Activated T-helper 1 cell treated with Interleukin-2 at 50 U/mL for 16 hours (primary cell): ENCODE measurements around the gene RNF181.
A peak's percentile ranks its signal among the peaks of the same experiment; 100 is the strongest.
"Not testable (repeated sequence)": the region's sequence is repeated elsewhere in the genome, so short reads cannot be mapped to it uniquely, and the experiment has no call there.

Source experiments
- DNase-seq: peaks from one replicate; pipeline ENCODE4 v3.0.0-alpha.2; 2020; ENCODE audit warnings: low read depth

Gene RNF181

GRCh38 chr2:85596486-85597143, 1.1 kb downstream of the RNF181 start:
- DNase-seq, result no peak

DNA sequence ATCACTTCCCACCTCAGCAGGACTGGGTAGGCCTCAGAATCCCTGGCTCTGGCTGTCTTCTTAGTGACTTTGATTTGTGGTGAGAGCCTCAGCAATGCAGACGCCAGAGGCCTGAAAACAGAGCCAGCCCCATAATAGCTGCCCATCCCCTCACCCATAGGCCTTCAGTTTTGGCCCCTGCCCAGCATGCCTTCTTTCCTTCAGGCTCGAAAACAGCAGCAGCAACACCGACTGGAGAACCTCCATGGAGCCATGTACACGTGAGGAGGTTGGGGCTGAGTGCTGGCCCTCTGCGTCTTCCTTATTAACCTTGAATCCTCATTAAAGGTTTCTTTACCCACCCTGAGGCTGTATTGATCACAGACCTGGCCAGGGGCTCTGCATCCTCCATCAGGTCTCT, 1.7 kb downstream of the RNF181 start:
- no peak for DNase-seq

DNA sequence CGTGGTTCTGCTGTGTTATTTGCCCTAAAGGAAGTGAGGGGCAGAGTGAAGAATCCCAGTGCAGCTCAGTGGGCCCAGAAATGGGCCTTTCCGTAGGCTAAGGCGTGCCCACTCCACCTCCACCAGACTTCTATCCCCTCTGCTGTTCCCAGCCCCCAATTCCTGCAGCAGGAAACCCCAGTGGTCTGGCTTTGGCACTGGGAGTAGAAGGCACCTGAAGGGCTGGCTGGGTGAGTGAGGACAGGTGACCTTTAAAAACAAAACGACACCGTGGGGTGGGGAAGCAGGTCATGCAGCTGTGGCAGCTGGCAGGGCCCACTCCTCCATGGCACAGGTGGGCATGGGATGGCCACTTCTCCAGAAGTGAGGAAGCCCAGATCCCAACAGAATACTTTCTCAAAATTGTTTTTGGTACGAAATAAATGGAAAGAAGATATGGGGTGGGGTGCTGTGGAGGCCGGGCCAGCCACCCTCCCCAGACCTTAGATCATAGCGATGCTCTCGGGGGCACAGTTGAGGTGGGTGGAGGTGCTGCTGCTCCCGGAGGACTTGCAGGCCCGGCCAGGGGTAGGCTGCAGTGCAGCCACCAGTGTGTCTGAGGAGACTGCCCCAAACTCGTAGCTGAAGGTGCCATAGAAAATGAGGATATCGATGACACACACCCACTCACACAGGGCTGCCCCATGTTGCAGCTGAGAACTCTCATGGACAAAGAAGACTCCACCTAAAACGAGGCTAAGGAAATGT, 3.2 kb downstream of the RNF181 start:
- no peak for DNase-seq

DNA sequence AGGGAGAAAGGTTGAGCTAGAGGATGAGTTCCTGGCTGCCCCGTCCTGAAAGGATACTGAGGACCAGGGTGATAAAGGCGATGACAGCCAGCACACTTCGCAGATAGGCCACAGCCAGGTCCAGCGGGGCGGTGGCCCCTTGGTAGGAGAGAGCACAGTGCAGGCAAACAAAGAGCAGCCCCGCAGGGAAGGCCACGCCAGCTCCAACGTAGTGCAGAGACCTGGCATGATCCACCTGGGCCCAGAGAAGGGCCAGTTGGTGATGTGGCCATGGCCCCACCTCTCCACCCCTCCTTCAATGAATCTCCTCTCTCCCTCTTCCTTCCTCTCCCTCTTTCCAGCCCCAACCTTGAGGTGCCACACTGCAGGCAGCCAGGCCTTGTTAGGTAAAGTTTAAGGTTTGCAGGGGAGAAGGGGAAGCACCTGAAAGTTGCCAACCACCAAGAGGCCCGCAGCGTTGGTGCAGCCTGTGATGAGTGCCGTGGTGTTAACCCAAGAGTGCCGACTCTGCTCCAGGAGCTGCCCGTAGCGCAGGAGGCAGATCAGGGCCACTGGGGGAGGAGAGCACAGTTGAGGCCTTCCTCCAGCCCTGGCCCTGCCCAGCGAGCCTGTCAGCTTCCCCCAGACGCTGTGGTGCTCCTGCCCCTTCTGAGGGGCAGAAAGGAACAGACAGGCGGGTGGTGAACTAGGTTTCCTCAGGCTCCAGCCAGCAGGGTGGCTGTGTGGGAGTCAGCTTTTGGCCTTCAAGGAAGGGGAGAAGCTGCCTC, 4.1 kb downstream of the RNF181 start:
- no peak for DNase-seq

- no peak for DNase-seq
Observed at GRCh38 chr2:85600235-85600575, 4.7 kb downstream of the RNF181 start.

GRCh38 chr2:85600951-85601770, 5.6 kb downstream of the RNF181 start:
- no peak for DNase-seq

- no peak for DNase-seq
Observed at GRCh38 chr2:85601771-85602475, 6.4 kb downstream of the RNF181 start.

DNA sequence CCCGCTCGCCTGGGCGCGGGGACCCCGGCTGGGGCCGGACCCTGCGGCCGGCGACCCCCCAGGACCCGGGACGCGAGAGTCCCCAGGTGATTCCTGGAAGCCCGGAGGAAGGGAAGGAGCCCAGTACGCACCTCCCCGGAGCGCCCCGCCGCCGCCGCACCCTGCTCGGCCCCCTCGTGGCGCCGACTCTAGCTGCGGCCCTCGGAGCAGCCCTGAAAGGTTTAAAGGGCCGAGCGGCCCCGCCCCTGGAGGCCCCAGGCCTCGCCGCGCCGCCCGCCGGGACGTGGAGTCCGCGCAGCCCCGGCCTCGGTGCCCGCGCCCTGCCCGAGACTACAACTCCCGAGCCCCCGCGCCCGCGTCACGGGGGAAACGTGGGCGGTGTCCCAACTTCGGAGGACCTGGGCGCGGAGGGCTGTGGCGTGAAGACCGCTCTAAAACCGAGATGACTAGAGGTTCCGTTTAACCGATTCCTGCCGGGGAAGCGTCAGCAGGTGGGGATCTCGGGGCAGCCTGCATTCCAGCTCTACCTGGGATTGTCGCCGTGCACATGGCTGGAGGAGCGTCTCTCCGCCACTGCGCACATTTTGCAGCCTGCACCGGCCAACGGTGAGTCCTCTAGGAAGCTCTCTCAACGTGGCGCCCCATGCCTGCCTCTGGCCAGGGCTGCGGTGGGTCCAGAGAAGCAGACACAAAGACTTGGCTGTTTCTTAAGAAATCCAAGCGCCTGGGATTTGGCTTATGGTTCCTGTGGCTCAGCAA, 7.1 kb downstream of the RNF181 start, which contains the start of gene TMEM150A:
TMEM150A (minus strand) TSS at position 223 of the 759 bp plus-strand sequence. CDS start 750 bp downstream, outside the sequence.
- peak; percentile 84 for DNase-seq

DNA sequence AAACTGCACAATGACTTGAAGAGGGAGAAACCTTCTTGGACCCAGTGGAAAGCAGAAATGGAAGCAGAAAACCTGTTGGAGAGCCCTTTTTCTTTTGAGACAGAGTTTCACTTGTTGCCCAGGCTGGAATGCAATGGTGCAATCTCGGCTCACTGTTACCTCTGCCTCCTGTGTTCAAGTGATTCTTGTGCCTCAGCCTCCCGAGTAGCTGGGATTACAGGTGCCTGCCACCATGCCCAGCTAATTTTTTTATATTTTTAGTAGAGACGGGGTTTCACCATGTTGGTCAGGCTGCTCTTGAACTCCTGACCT, 8.5 kb downstream of the RNF181 start:
- not testable (repeated sequence) for DNase-seq

DNA sequence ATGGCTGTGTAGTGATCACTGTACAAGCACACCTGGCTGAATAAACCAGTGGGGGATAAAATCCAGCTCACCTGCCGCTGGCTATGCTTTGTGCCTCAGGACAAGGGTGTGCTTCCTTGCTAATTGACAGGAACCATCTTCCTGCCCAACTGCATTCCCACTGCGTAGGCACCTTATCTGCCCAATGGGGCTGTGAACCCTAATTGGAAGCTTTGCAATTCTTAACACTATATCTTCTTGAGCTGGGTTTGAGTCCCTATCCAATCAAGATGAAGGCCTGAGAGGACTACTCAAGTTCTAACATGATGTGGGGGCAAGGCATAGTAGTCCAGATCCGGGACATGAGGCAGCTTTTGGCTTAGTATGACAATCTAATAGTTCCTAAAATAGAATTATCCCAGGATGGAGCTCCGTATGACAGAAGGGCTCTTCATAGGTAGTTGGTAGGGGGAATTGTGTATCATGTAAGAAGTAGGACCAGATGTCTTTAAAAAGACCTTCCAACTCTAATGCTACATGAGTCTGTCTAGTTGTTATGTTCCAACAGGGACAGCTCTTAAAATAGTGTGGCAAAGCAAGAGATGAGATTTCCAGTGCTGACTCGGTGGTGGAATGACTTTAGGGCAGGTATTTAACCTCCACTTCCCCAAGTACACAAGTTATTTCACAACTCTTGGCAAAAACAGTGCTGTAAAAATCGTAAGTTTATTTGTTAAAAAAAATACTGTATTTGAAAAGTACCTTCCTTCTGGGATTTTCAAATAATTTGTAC, 9.2 kb downstream of the RNF181 start:
- no peak for DNase-seq

GRCh38 chr2:85605406-85606115, 10.0 kb downstream of the RNF181 start:
- DNase-seq, result no peak

GRCh38 chr2:85606116-85606455, 10.5 kb downstream of the RNF181 start:
- no peak for DNase-seq

GRCh38 chr2:85607268-85608215, 12.0 kb downstream of the RNF181 start:
- no peak for DNase-seq

DNA sequence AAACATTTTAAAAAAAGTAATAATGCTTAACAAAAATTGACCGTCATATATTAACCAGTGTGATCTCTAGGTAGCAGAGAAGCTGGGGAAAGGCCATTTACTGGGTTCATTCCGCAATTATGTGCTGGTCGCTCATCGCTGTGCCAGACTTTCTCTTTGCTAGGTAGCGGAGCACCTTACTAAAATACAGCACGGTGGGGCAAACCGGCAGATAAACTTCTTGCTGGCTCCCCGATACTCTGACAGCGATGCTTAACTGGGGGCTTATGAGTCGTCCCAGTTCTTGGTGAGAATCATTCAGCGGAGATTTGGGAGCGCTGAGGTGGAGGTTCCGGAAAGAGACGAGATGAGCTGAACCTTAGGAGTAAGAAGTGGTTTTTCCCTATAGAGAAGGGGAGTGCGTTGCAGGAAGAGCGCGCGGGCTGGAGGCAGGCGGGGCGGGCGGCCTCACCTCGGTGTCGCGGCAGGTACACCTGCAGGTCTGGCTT, 15.7 kb downstream of the RNF181 start:
- DNase-seq, result no peak

GRCh38 chr2:85611705-85612587, 16.4 kb downstream of the RNF181 start, which contains the start of gene C2orf68:
TSS of gene C2orf68 (minus strand) at chr2:85612066. CDS start at chr2:85611984, 82 bp downstream.
- peak; percentile 77 for DNase-seq

- no peak for DNase-seq
Observed at GRCh38 chr2:85613717-85614515, 18.4 kb downstream of the RNF181 start.
